Middle frontal gyrus (tissue), 1 donor: Measurements from ENCODE around the gene SKI.
"Not testable (repeated sequence)": the region's sequence is repeated elsewhere in the genome, so short reads cannot be mapped to it uniquely, and the experiment has no call there.

Experiments
- DNase-seq: peaks from one replicate; pipeline ENCODE4 v3.0.0-alpha.2; 2015; ENCODE audit warnings: low spot score; ENCODE audit errors: extremely low spot score

The SKI gene

GRCh38 chr1:2291577-2291976 is 63.5 kb downstream of the SKI start:
- no peak for DNase-seq

GRCh38 chr1:2292725-2293450 is 64.8 kb downstream of the SKI start:
- DNase-seq, result no peak

GRCh38 chr1:2294033-2294724 is 66.1 kb downstream of the SKI start:
- no peak for DNase-seq

- DNase-seq, result no peak
Observed at GRCh38 chr1:2294725-2295078, 66.6 kb downstream of the SKI start.

GRCh38 chr1:2295526-2295925 is 67.4 kb downstream of the SKI start:
- no peak for DNase-seq

GRCh38 chr1:2296211-2296610 is 68.1 kb downstream of the SKI start:
- DNase-seq, result not testable (repeated sequence)

- no peak for DNase-seq
Observed at GRCh38 chr1:2296614-2297013, 68.5 kb downstream of the SKI start.

GRCh38 chr1:2297246-2298011 is 69.3 kb downstream of the SKI start:
- DNase-seq, result no peak

GRCh38 chr1:2298685-2299084 is 70.6 kb downstream of the SKI start:
- DNase-seq, result no peak

GRCh38 chr1:2299131-2299627 is 71.1 kb downstream of the SKI start:
- no peak for DNase-seq

- DNase-seq, result no peak
Observed at GRCh38 chr1:2300004-2300771, 72.1 kb downstream of the SKI start.

GRCh38 chr1:2300851-2301606 is 72.9 kb downstream of the SKI start:
- no peak for DNase-seq

GRCh38 chr1:2301607-2302291 is 73.6 kb downstream of the SKI start:
- DNase-seq, result no peak

GRCh38 chr1:2302292-2302925 is 74.3 kb downstream of the SKI start:
- DNase-seq, result no peak

- no peak for DNase-seq
Observed at GRCh38 chr1:2303016-2303775, 75.1 kb downstream of the SKI start.

GRCh38 chr1:2303781-2304180 is 75.7 kb downstream of the SKI start:
- no peak for DNase-seq

GRCh38 chr1:2304282-2304681 is 76.2 kb downstream of the SKI start:
- no peak for DNase-seq

- DNase-seq, result no peak
Observed at GRCh38 chr1:2304921-2305681, 77.0 kb downstream of the SKI start.
